HG02852 (cell line): ENCODE results near the gene AMN1.
"Not testable (repeated sequence)": the region's sequence is repeated elsewhere in the genome, so short reads cannot be mapped to it uniquely, and the experiment has no call there.

Experiments
- ATAC-seq: cut with Tn5 transposase; IDR thresholded peaks from one replicate; pipeline ENCODE4 v1.9.1; 2021; ENCODE audit warnings: mild to moderate bottlenecking, moderate library complexity; ENCODE audit not compliant: unreplicated experiment

AMN1 gene

GRCh38 chr12:31687101-31687527 lies 41.7 kb downstream of the AMN1 start:
- peak; percentile 88 for ATAC-seq

GRCh38 chr12:31685801-31686200 lies 43.0 kb downstream of the AMN1 start:
- no peak for ATAC-seq

GRCh38 chr12:31682136-31682962 lies 46.5 kb downstream of the AMN1 start:
- ATAC-seq, result peak; percentile 76

- no peak for ATAC-seq
Observed at GRCh38 chr12:31672521-31672920, 56.3 kb downstream of the AMN1 start.

- ATAC-seq, result not testable (repeated sequence)
Observed at GRCh38 chr12:31669582-31669981, 59.2 kb downstream of the AMN1 start.

GRCh38 chr12:31669020-31669419 lies 59.8 kb downstream of the AMN1 start:
- ATAC-seq, result no peak

GRCh38 chr12:31664038-31664437 lies 64.8 kb downstream of the AMN1 start:
- no peak for ATAC-seq

GRCh38 chr12:31663576-31663975 lies 65.2 kb downstream of the AMN1 start:
- no peak for ATAC-seq

- ATAC-seq, result no peak
Observed at GRCh38 chr12:31662176-31662849, 66.5 kb downstream of the AMN1 start.

- peak; percentile 99 for ATAC-seq
Observed at GRCh38 chr12:31659087-31659942, 69.5 kb downstream of the AMN1 start, which contains the start of gene ETFBKMT. TSS of gene ETFBKMT (plus strand) at chr12:31659688. CDS start at chr12:31661954, 2,266 bp downstream.

GRCh38 chr12:31658471-31659086 lies 70.2 kb downstream of the AMN1 start:
- peak; percentile 5 for ATAC-seq

GRCh38 chr12:31655792-31656191 lies 73.0 kb downstream of the AMN1 start:
- ATAC-seq, result no peak

- ATAC-seq, result no peak
Observed at GRCh38 chr12:31655208-31655607, 73.6 kb downstream of the AMN1 start.

GRCh38 chr12:31651893-31652521 lies 76.8 kb downstream of the AMN1 start:
- ATAC-seq, result no peak

- ATAC-seq, result no peak
Observed at GRCh38 chr12:31650918-31651317, 77.9 kb downstream of the AMN1 start.

- no peak for ATAC-seq
Observed at GRCh38 chr12:31647086-31647491, 81.7 kb downstream of the AMN1 start.

GRCh38 chr12:31645924-31646323 lies 82.9 kb downstream of the AMN1 start:
- ATAC-seq, result no peak

GRCh38 chr12:31644536-31644935 lies 84.3 kb downstream of the AMN1 start:
- no peak for ATAC-seq

GRCh38 chr12:31641509-31642090 lies 87.2 kb downstream of the AMN1 start:
- no peak for ATAC-seq

GRCh38 chr12:31634620-31635019 lies 94.2 kb downstream of the AMN1 start:
- no peak for ATAC-seq
